ENCODE measurements around the gene HERC5.
"Not testable (repeated sequence)": the region's sequence is repeated elsewhere in the genome, so short reads cannot be mapped to it uniquely, and the experiment has no call there.

The HERC5 gene

DNA sequence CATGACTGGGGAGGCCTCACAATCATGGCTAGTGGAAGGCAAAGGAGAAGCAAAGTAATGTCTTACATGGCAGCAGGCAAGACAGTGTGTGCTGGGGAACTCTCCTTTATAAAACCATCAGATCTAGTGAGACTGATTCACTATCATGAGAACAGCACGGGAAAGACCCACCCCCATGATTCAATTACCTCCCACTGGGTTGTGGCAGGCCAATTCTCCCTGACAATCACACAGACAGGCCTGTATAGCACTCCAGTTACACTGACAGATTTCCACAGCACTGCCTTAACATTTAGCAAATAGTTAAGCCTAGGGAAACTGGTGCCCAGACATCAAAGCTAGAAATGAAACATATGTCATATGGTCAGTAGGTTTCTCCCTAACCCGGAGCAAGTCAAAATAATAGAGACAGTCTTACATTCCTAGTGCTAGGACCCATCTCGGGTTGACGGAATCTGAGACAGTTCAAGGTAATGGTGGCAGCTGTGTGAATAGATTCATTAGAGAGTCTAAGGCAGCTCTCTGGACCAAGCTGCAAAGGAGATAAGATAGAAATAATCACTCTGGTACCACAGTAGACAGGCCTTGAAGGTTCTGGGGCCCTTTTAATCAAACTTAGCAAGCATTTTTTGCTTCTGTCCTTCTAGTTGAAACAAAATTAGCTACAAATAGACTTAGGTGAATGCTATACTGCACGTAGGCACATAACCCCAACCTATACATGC lies 9.4 kb upstream of the HERC5 start:
- no peak for DNase-seq (ENCODE audit: extremely low read depth in 1 of 2, low read depth in 1 of 2)

DNA sequence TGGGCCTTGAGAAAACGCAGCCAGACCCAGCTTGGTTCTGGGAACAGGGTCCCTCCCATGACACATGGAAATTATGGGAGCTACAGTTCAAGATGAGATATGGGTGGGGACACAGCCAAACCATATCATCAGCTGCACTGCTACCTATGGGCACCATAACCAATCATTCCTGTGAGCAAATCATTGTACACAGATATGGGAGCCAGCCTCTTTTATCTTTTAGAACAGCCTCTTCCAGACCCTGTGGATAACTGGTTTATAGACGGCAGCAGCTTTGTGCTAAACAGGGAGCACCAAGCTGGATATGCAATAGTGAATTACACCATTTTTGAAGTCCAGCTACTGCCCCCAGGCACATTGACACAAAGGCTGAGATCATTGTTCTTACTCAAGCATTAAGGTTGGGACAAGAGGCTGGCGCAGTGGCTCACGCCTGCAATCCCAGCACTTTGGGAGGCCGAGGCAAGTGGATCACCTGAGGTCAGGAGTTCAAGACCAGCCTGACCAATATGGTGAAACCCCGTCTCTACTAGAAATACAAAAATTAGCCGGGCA lies 8.6 kb upstream of the HERC5 start:
- DNase-seq (ENCODE audit: extremely low read depth in 1 of 2, low read depth in 1 of 2), result not testable (repeated sequence)

DNA sequence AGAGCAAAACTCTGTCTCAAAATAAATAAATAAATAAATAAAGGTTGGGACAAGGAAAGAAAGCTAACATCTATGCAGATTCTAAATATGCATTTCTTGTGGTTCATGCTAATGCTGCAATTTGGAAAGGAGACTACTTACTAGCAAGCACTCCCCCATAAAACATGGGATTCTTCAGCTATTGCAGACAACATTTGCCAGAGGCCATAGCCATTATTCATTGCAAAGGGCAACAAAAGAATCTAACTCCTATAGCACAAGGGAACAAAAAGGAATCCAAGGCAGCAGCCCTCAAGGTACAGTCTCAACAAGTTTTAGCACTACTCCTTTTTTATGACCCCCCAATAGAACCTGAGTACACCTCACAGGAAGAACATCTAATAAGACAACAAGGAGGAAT lies 8.0 kb upstream of the HERC5 start:
- DNase-seq (ENCODE audit: extremely low read depth in 1 of 2, low read depth in 1 of 2), result no peak

DNA sequence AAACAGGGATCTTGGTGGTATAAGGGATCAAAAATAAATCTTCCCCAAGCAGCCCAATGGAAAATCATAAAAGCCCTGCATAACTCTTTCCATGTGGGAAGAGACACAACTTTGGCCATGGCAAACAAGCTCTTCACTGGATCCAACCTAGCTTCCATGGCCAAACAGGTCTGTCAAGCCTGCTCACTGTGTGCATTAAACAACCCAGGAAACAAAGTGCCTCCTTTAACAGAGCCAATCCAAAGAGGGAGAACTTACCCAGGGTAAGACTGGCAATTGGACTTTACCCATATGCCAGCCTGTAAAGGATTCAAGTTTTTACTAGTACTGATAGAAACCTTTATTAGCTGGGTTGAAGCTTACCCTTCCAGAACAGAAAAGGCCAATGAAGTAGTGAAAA lies 7.6 kb upstream of the HERC5 start:
- DNase-seq (ENCODE audit: extremely low read depth in 1 of 2, low read depth in 1 of 2), result no peak

DNA sequence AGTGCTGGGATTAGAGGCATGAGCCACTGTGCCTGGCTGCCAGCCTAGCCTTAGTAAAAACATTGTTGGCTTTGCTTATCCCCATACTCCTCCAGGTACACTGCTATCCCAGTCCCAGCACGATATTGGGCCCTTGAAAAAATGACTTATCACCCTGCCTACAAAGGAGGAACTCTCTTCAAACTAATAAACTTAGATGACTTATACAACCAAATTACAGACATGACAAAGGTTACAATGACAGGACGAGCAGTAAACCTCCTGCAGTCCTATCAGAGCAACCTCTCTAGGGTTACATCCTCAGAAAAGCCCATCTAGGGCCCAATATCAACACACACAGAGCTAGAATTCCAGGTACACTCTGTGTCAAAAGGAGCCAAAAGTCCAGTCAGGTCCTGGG lies 5.7 kb upstream of the HERC5 start:
- DNase-seq (ENCODE audit: extremely low read depth in 1 of 2, low read depth in 1 of 2), result no peak

DNA sequence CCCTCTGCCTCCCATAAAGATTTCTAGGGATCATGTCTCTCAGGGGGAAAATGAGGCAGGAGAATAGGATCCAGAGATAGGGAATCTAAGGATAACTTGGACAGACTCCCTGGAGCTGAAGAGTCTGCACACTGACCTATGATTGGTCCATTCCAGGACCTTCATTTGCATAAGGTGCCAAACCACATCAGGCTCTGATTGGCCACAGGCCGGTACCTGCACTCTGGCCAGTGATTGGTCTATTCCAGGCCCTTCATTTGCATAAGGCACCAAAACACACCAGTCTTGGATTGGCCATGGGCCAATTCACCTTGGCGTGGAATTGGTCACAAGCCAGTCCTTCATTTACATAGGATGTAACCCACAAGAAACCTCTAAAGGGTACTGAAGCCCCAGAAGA lies 4.0 kb upstream of the HERC5 start:
- no peak for DNase-seq (ENCODE audit: extremely low read depth in 1 of 2, low read depth in 1 of 2)

DNA sequence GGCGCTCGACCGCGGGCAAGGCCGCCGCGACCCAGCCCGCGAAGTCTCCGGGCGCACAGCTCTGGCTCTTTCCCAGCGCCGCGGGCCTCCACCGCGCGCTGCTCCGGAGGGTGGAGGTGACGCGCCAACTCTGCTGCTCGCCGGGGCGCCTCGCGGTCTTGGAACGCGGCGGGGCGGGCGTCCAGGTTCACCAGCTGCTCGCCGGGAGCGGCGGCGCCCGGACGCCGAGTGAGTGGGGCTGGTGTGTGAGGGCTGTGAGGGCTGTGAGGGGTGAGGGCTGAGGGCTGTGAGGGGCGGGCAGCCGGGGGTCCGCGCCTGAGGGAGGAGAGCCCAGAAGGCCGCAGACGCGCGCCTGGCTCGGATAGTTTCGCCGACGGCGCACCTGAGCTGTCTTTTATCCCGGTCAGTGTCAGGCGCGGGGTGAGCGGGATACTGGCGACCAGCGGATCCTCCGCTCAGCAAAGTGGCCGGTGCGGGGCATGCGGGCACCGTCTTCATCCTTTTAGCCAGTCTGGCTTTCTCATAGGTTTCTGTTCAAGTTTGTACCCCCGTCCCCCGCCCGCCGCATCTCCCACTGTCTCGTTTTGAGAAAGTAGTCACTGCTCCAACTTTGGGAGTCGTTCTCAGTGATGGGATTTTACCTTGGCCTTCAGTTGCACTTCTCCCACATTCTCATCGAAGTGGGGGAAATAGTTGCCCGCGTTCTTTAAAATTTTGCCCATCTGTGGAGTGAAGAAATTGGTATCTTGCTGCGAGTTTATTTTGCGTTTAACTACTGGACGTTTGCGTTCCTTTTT lies 586 bp downstream of the HERC5 start:
- peak in 1 of 2 donors; percentile 27 for DNase-seq (ENCODE audit: extremely low read depth in 1 of 2, low read depth in 1 of 2)

DNA sequence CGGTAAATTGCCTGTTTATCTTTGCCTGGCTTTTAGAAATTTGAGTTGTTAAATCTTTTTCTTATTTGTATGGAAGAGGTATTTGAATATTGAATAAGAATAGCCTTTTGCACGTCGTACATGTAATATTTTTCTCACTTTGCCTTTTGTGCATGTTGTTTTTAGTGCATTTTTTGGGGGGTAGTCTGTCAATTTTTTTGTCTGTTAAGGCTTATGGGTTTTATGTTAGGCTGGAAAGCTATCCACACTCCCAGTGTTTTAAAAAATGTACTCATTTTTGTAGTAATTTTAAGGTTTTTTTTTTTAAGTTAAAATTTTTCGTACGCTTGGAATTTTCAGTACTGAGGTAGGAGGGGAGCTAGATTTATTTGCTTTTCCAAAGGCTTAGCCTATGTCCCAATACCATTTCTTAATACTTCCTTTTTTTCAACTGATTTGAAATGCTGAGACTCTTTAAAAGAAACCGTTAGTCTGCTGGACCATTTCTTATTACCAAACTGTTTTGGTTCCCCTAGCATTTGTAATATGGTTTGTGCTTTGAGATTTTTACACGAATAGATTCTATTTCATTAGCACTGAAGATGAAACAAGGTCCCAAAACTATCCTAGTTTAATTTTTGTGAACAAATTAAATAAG lies 1.3 kb downstream of the HERC5 start:
- DNase-seq (ENCODE audit: extremely low read depth in 1 of 2, low read depth in 1 of 2), result no peak

DNA sequence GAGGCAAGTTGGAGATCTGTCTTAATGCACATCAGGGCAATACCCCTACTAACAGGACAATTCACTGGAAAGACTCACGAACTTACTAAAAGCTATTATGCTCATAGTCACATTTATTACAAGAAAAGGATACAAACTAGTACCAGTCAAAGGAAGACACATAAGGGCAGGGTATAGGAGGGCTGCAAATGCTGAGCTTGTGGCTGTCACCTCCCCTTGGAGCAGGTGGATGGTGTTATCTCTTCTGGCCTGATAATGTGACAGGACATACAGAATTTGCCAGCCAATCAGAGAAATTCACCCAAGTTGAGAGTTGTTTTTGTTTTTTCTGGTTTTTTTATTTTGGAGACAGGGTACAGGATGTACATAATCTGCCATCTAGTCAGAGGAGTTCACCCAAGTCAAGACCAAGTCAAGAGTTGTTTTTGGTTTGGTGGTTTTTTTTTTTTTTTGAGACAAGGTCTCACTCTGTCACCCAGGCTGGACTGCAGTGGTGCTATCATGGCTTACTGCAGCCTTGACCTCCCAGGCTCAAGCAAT lies 8.8 kb downstream of the HERC5 start:
- no peak for DNase-seq (ENCODE audit: extremely low read depth in 1 of 2, low read depth in 1 of 2)

DNA sequence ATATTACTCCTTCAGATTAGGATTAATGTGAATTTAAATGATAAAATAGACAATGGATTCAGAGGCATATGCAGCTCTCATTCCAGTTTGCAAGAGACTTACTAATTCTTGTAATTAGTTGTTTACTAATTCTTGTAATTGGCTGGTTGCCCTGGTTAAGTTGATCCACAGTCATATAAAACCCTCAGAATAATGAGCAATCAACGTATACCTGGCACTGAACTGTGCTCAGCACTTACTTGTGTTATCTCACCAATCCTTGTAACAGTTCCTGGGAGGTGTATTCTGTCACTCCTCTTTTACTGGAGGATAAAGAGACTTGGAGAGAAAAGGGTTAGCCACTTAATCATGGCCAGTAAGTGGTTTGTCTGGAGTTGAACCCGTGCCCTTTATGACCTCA lies 10.5 kb downstream of the HERC5 start:
- no peak for DNase-seq (ENCODE audit: extremely low read depth in 1 of 2, low read depth in 1 of 2)

DNA sequence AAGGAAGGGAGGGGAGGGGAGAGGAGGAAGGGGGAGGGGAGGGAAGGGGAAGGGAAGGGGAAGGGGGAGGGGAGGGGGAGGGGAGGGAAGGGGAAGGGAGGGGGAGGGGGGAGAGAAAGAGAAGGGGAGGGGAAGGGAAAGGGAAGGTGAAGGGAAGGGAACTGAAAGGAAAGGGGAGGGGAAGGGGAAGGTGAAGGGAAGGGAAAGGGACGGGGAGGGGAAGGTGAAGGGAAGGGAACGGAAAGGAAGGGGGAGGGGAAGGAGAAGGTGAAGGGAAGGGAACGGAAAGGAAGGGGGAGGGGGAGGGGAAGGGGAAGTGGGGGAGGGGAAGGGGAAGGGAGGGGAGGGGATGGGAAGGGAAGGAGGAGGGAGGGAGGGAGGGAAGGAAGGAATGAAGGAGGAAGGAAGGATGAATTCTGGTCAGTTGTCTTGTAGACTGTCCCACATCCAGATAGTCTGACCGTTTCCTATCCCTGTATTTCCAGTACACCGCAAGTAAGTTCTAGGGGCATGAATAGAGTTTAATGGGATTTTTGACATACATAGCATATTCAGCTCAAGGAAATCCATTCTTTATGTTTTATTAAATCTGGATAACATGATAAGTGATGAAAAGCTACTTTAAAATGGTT lies 20.4 kb downstream of the HERC5 start:
- no peak for DNase-seq (ENCODE audit: extremely low read depth in 1 of 2, low read depth in 1 of 2)

DNA sequence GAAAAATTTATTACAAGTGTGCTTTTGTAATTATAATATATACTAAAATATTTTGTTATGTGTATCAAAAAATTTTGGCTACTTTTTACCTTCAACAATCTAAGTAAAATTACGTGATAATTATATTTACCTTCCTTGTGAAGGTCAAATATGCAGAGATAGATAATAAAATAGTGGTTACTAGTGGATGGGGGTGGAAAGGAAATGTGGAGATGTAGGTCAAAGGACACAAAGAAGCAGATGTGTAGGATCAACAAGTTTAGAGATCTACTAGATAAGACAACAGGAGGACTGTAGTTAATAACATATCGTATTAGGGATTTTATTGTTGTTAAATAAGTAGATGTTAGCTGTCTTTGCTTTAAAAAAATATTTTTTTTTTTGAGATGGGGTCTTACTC lies 21.3 kb downstream of the HERC5 start:
- DNase-seq (ENCODE audit: extremely low read depth in 1 of 2, low read depth in 1 of 2), result no peak

DNA sequence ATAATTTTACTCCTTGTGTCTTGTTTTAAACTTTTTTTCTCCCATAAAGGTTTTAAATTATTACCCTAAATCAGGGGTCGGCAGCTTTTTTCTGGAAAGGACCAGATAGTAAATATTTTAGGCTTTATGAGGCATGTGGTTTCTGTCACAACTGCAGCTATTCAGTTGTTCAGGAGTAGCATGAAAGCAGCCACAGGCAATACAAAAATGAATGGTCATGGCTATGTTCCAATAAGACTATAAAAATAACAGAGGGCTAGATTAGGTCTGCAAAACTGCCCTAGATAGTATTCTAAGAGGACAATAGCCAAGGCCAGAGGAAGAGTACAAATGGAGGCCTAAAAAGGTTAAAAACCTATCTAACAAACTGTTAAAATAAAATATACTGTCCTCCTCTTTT lies 24.6 kb downstream of the HERC5 start:
- DNase-seq (ENCODE audit: extremely low read depth in 1 of 2, low read depth in 1 of 2), result no peak

DNA sequence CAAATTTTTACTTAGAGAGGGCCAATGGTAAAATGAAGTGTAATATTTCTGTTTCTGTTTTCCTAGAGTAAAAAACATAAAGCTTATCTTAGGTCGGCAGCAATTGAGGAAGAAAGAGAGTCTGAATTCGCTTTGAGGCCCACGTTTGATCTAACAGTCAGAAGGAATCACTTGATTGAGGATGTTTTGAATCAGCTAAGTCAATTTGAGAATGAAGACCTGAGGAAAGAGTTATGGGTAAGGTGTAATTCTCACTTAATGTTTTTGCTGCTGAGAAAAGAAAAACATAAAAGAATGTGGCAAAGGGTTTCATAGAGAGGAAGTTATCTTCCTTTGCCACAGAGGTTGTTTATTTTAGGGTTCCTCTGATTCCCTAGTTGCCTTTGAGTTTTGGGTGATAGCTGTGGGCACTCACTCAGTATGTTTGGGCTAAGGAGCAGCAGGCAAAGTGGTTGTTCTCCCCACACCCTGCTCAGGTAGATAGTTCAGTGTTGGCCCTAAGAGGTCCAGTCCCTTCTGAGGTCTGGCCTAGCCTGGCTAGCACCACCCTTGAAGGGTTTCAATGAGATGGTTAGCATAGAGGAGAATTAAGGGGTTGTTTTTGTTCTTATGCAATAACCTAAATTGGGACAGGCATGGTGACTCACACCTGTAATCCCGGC lies 32.3 kb downstream of the HERC5 start:
- DNase-seq (ENCODE audit: extremely low read depth in 1 of 2, low read depth in 1 of 2), result no peak

DNA sequence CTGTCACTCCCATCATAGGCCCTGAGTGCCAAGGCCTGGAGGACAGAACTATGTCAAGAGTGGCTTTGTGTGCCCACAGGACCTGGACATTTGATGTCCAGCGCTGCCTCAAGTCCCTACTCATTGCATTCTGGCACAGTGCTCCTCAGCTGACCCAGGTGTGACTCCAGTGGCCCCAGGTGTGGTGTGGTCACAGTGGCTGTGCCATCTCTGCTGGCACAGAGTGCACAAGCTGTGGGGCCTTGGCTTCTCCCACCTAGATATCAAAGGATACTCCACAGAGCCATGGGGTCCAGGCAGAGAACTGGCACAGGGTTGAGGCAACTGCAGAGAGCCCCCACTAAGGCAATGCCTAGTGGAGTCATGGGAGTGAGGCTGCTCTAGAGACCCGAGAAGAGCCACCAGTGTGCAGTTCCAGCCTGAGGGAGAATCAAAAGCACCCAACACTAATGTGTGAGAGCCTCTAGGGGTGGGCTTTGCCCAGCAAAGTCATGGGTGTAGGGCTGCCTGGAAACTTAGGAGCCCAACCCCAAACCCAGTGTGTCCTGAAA lies 41.0 kb downstream of the HERC5 start:
- no peak for DNase-seq (ENCODE audit: extremely low read depth in 1 of 2, low read depth in 1 of 2)

DNA sequence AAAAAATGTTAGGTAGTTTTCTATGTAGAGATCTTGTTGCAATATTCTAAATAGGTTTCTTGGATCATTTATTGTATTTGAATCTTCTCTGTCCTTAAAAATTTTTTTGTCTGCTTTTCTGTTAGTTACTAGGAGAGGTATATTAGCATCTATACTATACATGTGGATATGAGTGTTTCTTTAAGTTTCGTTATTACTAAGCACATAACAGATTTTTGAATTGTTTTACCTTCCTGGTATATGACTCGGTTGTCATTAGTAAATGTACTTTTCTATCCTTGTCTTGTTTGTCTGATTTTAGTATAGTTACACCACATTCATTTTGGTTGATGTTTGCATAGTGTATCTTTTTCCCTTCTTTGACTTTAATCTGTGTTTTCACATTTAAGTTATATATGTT lies 46.4 kb downstream of the HERC5 start:
- DNase-seq (ENCODE audit: extremely low read depth in 1 of 2, low read depth in 1 of 2), result no peak

DNA sequence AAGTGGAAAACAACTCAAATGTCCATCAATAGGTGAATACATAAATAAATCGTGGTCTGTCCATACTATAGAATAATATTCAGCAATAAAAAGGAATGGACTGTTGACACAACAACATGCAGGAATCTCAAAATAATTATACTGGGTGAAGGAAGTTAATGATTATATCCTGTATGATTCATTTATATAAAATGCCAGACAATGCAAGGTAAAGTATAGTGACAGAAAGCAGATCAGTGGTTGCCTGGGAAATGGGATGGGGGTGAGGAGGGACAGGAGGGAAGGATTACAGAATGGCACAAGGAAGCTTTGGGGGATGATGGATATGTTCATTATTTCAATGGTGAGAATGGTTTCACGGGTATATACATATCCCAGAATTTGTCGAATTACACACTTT lies 54.3 kb downstream of the HERC5 start:
- DNase-seq (ENCODE audit: extremely low read depth in 1 of 2, low read depth in 1 of 2), result no peak

DNA sequence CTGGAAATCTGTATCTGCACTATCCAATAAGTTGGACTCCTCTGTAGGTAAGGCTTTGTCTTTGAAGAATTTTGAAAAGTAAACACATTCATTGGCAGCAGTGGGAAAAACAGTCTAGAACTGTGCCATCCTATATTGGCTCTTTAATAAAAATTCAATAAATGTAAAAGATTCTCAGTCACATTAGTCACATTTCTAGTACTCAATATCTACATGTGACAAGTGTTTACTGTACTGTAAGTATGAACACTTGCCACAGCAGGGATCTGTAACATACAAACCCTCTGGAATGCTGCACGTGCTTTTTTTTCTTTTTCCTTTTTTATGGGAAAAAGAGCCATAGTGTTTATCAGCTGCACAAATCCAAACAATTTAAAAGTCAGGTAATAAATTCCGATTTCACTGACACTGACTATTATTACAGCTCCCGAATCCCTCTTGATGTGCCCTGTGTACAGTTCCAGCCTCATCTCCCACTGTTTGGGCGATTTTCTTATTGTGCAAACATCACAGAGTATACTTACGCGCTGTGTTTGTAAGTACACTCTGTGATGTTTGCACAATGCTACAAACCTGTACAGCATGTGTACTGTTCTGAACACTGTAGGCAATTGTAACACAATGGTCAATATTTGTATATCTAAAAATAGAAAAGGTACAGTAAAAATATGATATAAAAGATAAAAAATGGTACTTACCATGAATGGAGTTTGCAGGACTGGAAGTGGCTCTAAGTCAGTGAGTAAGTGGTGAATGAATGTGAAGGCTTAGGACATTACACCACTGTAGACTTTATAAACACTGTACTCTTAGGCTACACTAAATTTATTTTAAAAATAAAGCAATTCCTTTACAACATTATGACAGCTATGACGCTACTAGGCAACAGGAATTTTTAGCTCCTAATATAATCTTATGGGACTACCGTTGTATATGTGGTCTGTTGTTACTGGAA lies 57.9 kb downstream of the HERC5 start:
- DNase-seq (ENCODE audit: extremely low read depth in 1 of 2, low read depth in 1 of 2), result no peak

DNA sequence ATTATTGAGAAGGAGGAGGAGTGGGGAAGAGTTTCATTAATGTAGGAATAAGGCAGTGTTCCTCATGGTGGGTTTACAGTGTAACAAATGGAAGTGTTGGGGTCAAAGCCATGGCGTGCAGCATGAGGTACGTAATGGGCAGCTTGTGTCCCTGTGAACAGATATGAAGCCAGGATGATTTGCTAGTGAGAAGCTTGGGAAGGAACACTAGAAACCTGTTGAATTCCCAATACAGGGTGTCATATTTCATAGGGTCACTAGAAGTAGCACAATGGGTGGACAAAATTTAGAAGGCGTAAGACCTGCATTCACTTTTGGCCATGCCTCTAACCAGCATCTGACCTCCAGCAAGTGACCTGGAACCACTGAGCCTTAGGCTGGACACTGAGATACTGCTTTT lies 59.8 kb downstream of the HERC5 start:
- DNase-seq (ENCODE audit: extremely low read depth in 1 of 2, low read depth in 1 of 2), result no peak

Measured in activated CD8-positive, alpha-beta memory T cell treated with anti-CD3 and anti-CD28 coated beads for 1 hour (primary cell).